ENCODE measurements around the gene PFN1.
"Not testable (repeated sequence)": the region's sequence is repeated elsewhere in the genome, so short reads cannot be mapped to it uniquely, and the experiment has no call there.

PFN1 gene

DNA sequence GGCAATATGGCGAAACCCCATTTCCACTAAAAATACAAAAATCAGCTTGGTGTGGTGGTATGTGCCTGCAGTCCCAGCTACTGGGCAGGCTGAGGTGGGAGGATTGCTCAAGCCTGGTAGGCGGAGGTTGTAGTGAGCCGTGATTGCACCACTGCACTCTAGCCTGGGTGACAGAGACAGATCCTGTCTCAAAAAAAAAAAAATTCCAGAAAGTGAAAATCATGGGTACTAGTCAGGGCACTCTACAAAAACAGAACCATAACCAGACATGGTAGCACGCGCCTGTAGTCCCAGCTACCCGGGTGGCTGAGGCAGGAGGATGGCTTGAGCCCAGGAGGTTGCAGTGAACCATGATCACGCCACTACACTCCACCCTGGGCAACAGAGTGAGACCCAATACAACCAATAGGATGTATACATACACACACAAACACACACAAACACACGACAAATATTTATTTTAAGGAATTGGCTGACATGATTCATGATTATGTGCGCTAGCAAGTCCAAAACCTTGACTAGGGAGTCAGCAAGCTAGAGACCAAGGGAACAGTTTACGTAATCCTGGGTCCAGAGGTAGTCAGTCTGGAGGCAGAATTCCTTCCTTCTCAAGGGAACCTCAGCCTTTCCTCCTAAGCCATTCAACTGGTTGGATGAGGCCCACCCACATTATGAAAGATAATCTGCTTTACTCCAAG is 27.8 kb downstream of the PFN1 start:
- no peak for DNase-seq

DNA sequence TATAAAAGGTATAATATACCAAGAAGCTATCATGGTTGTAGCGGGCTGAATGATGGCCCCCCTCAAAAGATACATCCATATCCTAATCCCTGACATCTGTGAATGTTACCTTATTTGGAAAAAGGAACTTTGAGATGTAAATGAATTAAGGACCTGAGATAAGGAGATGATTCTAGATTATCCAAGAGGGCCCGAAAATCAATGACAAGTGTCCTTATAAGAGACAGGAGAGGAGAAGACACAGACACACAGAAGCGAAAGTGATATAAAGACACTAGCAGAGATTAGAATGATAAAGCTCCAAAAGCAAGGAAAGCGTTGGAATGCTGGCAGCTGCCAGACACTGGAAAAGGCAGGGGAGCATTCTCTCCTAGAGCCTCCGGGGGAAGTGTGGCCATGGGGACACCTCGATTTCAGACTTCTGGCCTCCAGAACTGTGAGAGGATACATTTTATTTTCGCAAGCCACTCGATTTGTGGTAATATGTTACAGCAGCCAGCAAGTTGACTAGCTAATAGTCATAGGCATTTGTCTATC is 28.8 kb downstream of the PFN1 start:
- DNase-seq = no peak

DNA sequence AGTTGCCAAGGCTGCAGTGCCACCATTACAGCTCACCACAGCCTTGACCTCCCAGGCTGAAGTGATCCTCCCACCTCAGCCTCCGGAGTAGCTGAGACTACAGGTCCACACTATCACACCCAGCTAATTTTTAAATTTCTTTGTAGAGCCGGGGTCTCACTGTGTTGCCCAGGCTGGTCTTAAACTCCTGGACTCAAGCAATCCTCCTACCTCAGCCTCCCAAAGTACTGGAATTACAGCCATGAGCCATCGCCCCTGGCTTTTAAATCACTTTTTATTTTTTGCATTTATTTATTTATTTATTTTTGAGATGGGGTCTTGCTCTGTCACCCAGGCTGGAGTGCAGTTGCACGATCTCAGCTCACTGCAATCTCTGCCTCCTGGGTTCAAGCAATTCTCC is 33.8 kb downstream of the PFN1 start:
- DNase-seq = not testable (repeated sequence)

DNA sequence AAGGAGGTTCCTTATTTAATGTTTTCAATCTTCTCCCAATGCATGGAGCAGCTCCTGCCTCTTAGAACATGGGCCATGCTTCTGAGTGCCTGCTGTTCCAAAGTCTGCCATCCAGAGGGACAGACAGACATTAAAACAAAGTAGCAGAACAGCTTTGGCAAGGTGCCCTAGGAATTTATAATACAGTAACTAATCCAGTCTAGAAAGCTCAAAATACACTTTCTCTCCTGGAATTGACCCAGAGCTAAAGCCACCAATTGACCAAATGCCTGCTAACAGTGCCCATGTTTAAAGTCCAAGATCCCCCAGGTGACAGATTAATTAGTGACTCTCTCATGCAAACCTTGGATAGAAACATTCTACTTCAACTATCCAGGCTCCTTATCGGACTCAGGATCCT is 34.3 kb downstream of the PFN1 start:
- DNase-seq = no peak

DNA sequence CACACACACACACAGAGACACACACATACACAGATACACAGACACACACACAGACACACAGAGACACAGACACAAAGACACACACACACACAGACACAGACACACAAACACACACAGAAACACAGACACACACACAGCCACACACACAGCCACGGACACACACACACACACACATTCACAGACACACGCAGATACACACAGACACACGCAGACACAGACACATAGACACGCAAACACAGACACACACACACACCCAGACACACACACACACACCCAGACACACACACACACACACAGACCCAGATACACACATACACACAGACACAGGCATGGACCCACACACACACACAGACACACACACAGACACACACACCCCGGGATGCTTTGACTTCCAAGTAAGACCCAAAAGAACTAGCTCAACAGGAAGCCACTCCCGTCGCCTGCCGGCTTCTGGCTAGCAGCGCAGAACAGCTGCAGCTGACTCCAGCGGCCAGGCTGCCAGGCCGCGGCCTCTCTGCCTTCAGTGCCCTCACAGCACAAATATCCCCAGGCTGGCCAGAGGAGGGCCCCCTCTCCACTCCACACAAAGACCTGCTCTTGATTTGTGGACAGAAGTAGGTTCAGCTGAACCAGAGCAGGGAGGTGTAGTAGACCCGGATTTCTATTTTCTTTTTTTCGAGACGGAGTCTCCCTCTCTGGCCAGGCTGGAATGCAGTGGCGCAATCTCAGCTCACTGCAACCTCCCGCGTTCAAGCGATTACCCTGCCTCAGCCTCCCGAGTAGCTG is 39.4 kb downstream of the PFN1 start:
- DNase-seq = peak; percentile 13

DNA sequence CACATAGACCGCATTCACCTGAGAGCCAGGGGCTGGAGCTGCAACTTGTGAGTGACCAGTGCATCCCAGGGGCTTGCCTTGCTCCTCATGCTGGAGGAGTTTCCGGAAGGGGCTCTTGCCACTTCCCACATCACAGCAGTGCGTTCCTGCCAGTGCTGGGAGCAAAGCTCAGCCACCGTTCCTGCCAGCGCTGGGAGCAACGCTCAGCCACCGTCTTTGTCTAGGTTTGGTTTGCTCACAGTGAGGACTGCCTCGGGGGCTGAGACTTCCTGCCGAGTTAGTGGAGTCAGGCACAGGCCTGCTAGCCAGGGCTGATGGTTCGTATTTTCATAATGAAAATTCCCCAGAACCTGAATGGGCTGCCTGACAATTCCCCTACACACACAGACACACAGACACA is 40.0 kb downstream of the PFN1 start:
- DNase-seq = no peak

DNA sequence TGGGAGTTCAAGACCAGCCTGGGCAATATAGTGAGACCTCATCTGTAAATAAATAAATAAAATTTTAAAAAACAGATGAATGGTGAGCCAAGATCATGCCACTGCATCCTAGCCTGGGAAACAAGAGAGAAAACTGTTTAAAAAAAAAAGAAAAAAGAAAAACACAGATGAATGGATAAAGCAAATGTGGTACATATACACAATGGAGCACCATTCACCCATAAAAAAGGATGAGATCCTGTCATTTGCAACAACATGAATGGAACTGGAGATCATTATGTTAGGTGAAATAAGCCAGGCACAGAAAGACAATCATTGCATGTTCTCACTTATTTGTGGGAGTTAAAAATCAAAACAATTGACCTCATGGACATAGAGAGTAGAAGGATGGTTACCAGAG is 41.7 kb downstream of the PFN1 start:
- not testable (repeated sequence) for DNase-seq

DNA sequence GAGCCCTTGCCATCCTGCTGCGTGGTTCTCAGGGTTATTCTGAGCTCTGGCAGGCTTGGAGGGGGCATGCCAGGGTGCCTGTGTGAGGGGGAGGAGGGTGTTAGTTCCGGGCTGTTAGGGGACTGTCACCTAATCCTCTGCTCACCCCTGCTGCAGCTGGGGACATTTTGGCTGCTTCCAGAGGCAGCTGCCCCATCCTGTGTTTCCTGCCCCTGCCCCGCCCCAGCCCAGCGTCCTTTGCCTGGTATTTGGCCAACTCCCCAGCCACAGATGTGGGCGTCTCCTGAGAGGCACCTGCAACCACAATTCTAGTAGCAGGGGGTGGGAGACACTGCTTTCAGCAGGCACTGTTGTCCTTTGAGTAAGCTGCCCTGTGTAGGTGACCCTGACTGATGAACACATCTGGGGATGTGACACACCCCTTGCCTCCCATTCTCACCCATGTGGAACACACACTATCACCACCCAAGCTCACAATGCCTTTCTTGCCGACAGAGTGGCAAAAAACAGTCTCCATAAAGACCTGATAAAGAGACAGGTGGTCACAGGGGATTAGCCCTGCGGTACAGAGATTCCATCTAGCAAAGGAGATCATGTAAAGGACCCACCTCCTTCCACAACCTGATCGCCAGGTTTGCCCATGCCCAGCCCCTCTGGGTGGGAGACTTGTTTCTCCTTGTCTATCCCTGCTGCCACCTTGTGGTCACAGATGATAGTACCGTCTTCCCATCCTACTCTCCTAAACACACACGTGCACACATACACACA is 45.1 kb downstream of the PFN1 start, which contains the start of gene CHRNE:
Gene CHRNE (minus strand): TSS at position 48 of the 768 bp plus-strand sequence. CDS start 35 bp downstream, at position 13.
- DNase-seq = peak; percentile 27

DNA sequence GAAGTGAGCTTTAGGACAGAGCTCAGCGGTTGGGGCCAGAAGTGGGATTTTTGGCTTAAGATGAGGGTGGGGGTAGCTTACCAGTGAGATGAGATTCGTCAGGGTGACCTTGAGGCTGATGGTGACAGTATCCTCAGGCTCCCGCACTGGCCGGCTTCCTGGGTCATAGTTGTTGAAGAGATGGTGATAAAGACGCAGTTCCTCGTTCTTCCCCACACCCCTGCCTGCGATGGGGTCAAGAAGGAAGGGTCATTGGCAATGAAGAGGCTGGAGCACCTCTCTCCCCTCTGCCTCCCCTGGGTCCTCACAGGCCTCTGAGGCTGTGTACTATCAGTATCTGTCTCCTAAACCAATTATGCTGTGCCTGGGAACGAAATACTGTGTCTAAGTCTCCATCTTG is 45.8 kb downstream of the PFN1 start:
- no peak for DNase-seq

DNA sequence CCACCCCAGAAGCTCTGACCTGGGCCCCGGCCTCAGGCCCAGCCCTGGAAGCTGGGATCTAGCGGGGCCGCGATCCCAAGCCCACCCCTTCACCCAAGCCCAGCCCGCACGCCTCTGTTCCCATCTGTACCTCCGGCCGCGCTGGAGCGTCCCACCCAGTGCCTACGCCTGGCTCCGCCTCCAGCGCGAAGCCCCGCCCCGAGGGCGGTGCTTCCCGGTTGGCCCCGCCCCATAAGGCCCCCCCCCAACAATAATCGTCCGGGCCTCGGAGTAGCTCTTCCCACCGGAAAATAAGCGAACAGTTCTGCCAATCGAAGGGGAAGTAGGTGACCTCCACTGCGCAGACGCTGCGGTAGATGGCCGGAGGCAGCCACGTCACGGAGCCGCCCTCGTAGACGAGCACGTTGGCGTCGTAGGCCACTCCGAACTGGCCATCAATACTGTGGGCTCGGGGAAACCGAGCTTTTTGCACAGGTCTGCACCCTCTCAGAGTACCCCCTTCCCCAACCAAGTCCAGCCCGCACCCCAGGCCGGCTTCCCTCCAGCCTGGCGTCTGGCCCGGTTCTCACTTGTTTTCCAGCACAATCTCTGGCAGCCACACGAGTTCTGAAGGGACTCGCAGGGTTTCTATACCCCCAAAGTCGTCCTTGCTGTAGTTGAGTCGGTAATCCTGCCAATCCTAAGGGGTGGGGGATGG is 46.5 kb downstream of the PFN1 start:
- DNase-seq = no peak

DNA sequence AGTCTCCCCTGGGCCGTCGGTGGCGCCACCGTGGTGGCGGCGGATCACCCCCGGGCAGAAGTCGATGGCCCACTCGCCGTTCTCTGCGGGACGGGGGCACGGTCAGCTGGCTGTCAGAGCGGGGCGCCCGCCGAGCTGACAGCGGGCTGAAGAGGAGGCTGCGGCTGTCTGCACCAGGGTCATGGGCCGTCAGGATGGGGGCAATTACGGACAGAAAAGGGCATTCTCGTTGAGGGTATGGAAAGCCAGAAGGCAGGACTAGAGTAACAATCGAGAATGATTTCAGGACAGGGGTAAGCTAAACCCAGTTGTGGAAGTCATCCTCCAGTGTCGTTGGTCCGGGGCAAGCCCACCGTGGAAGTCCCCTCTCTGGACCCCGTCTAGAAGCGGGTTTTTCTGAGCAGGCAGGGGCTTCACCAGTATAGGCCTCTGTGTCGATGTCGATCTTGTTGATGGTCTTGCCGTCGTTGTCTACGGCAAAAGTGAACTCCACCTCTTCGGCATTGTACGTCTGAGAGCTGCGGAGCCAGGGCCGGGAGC is 47.2 kb downstream of the PFN1 start:
- no peak for DNase-seq

DNA sequence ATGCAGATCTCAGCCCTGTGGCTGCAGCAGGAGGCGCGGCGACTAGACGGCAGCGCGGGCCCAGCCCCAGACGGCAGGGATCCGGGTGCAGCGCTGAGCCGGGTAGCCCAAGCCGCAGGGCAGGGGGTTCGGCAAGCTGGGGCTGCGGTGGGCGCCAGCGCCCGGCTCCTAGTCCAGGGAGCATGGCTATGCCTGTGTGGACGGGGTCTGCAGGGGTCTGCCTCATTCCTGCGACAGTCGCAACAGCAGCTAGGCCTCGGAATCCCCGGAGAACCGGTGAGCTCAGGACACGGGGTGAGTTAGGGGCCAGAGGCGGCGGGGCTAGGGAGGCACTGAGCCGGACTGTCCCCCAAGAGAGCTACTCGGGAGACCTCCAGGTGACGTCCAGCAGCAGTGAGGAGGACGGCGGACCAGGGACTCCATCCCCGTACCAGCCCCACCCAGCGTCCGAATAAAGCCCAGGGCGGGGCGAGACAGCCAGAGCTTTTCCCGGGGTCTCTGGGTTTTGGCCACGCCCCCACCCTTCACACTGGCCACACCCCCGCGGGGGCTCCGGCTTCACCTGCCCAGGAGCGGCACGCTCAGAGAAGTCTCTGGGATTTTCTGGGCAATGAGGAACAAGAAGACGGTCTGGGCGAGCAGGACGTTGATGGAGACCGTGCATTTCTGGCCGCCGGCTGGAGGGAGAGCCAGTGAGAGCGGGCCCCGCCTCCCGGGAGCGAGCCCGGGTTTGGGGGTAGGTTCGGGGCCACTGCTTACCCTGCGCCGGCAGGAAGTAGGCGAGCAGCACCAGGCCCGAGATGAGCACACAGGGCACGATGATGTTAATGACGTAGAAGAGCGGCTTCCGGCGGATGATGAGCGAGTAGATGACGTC is 47.9 kb downstream of the PFN1 start:
- DNase-seq = no peak

DNA sequence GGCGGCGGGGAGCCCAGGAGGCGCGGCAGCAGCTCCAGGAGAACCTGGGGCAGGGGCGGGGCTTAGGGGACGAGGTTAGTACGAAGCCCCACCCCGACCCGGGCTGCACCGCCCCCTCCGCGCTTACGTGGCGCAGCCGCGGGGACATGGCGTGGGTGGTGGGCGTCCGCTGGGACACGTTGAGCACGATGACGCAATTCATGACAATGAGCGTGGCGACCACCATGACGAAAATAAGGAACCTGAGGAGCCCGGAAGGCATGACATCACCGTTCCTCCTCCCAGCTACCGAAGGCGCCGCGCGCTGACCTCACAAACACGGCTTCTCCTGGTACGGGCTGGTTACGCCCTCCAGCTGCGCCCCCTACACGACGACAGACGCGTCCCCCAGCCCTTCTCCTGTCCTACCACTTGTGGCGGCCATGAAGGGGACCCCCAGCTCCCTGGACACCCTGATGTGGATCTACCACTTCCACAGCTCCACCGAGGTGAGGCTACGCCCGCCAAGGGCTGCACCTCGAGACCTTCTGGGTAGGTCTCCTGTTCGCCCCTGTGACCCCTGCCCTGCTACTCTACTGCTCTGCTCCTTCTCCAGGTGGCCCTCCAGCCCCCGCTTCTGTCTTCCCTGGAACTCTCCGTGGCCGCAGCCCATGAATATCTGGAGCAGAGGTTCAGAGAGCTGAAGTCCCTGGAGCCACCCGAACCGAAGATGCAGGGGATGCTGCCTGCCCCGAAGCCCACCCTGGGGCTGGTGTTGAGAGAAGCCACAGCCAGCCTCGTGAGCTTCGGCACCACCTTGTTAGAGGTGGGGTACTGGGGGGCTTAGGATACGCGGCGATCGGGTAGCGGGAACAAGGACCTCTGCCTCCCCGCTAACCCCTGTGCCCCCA is 48.7 kb downstream of the PFN1 start, which contains the start of gene C17orf107:
Gene C17orf107 (plus strand): TSS at position 196 of the 890 bp plus-strand sequence. CDS start 227 bp downstream, at position 423.
- DNase-seq = no peak

DNA sequence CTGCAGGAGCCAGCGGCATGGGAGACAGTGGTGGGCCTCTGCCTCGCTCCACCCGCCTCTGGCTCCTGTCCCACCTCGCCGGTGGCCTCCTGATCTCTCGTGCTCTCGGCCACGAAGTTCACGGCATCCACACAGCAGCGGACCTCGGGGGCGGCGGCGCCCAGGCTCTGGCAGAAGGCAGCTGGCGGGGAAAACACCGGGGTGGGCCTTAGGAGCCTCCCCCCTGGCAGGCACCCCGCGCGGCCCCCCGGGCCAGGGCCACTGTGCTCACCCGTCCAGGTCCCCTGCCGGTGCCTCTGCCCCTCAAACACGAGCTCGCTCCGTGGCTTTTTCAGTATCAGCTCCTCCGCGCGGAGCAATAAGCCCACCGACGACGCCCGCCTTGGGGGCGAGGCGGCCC is 49.4 kb downstream of the PFN1 start:
- DNase-seq = no peak

DNA sequence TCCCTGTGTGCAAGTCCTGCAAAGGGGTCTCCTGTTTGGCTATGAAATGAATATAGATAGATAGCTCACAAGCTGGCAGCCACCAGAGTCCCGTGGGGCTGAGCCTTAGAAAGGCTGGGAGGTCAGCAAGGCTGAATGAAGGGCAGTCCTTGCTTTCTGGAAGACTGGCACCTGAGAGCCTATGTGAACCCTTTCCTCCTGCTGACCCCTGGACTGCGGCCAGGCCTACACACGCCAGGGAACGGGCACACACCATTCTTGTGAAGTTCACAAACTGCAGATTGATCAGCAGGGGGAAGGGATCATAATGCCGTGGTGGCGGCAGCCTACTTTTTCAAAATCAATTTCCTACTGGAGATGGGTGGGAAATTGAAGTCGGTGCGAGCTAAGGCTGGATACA is 50.0 kb downstream of the PFN1 start:
- DNase-seq = no peak

DNA sequence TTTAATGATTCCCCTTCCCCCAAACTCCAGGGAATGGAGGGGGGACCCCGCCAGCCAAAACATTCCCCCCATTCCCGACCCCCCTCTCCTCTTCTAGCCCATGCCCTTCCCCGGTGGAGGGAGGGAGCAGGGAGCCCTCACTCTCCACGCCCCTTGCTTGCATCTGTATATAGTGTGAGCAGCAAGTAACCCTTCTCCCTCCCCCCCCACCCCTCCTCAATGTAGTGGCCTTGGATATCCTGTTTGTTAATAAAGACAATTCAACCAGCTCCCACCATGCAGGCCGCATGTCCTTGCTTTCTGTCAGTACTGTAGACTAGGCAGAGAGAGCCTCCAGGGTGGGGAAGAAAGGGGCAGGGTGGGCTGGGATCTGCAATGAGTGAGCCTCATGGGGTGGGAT is 50.5 kb downstream of the PFN1 start:
- DNase-seq = no peak

DNA sequence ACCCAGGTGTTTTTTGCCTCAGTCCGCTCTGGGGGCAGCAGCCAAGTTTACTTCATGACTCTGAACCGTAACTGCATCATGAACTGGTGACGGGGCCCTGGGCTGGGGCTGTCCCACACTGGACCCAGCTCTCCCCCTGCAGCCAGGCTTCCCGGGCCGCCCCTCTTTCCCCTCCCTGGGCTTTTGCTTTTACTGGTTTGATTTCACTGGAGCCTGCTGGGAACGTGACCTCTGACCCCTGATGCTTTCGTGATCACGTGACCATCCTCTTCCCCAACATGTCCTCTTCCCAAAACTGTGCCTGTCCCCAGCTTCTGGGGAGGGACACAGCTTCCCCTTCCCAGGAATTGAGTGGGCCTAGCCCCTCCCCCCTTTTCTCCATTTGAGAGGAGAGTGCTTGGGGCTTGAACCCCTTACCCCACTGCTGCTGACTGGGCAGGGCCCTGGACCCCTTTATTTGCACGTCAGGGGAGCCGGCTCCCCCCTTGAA is 51.1 kb downstream of the PFN1 start:
- DNase-seq = no peak

DNA sequence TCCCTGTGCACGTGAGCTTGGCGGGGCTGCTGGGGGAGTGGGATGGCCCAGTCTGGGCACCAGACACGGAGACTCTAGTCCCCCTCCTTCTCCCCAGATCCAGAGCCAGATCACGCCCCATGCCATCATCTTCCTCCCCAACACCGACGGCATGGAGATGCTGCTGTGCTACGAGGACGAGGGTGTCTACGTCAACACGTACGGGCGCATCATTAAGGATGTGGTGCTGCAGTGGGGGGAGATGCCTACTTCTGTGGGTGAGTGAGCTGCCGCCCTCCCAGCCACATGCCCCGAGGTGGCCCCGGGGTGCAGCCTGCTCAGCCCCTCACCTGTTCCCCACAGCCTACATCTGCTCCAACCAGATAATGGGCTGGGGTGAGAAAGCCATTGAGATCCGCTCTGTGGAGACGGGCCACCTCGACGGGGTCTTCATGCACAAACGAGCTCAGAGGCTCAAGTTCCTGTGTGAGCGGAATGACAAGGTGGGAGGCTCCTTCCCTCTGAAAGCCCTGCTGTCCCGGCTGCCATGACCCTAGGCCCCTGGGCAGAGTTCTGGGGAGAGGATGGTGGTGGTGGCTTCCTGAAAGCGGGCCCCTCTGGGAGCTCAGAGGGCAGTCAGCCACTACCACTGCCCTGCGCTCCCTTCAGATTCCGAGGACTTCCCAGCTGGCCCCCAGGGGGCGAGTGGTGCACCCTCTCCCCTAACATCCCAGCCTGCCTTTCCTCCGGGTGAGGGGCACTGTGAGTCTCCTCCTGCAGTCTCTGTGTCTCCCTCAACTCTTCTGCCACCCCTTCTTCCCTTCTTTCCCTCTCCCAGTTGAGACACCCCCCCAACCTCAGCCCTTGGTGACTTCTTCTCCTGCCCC is 51.8 kb downstream of the PFN1 start:
- no peak for DNase-seq
